A549 (cell line): Measurements from ENCODE around the gene SDR39U1. TPM values are rescaled to one million over a fixed set of nuclear protein-coding genes. Genes with fewer than 3 reads are reported as not detected.
A peak's percentile ranks its signal among the peaks of the same experiment; 100 is the strongest.

Experiments
- ATAC-seq, 2 experiments: fragments of 200-7000 bp in 1 of 2; fragments of >200 bp in 1 of 2; cut with Nextera tagmentation in 1 of 2; cut with Tn5 transposase in 1 of 2; 3 replicates each; pipeline versions ENCODE4 v1.8.0 to v1.9.1; 2018 to 2020; ENCODE audit warnings: mild to moderate bottlenecking in 1 of 2, moderate library complexity in 1 of 2
- CTCF ChIA-PET: fragments of 300-600 bp; sonication (Branson Sonifier 250); formaldehyde crosslinking; extraction: SDS; loops from one replicate; lab custom pipeline; 2021; ENCODE audit warnings: antibody characterized with exemption, inconsistent platforms; lab: Yijun Ruan, JAX
- POLR2A ChIA-PET: fragments of 350-600 bp; formaldehyde crosslinking; extraction: SDS; loops from one replicate; lab custom pipeline; 2021; ENCODE audit warnings: antibody characterized with exemption, inconsistent platforms; lab: Yijun Ruan, JAX
- DNase-seq, 2 experiments: peaks; one replicate each; pipeline versions ENCODE4 v3.0.0 to v3.0.0-alpha.2; 2011 to 2016; ENCODE audit warnings: low read depth in 1 of 2, low spot score in 1 of 2
- FAIRE-seq: peaks from 2 replicates; lab custom pipeline; 2011; peaks lifted over from hg19 to GRCh38; lab: Jason Lieb, UNC
- H3K27ac ChIP-seq, 2 experiments: fragments of >200 bp; sonication (Bioruptor Twin); formaldehyde crosslinking; 3 replicates each; pipeline ENCODE4 v1.5.1; 2016 to 2017
- H3K4me1 ChIP-seq: fragments of >200 bp; sonication (Bioruptor Twin); formaldehyde crosslinking; 3 replicates; pipeline ENCODE4 v1.6.1; 2016
- H3K4me2 ChIP-seq: fragments of >200 bp; sonication (Bioruptor Twin); formaldehyde crosslinking; 3 replicates; pipeline ENCODE4 v1.6.1; 2016
- H3K4me3 ChIP-seq: fragments of >200 bp; sonication (Bioruptor Twin); formaldehyde crosslinking; 3 replicates; pipeline ENCODE4 v1.5.1; 2016
- H3K9me3 ChIP-seq: fragments of >200 bp; sonication (Bioruptor Twin); formaldehyde crosslinking; 3 replicates; pipeline ENCODE4 v1.6.1; 2016
- CHD4 ChIP-seq: fragments of 200-600 bp; sonication (generic); IDR thresholded peaks from 2 replicates; pipeline ENCODE4 v1.6.1; 2016; ENCODE audit warnings: antibody characterized with exemption, mild to moderate bottlenecking, borderline replicate concordance
- EHF ChIP-seq: fragments of 250-450 bp; sonication (Bioruptor Pico); IDR thresholded peaks from 2 replicates; pipeline ENCODE4 v1.5.0; 2020; ENCODE audit warnings: mild to moderate bottlenecking
- EP300 ChIP-seq, 2 experiments: fragments of >200 bp; sonication (Bioruptor Twin); formaldehyde crosslinking; IDR thresholded peaks; 2 replicates in 1 of 2; 3 replicates in 1 of 2; pipeline ENCODE4 v1.6.1; 2016 to 2017
- GATA3 ChIP-seq: IDR thresholded peaks from 2 replicates; pipeline ENCODE4 v1.6.1; 2012; ENCODE audit warnings: borderline replicate concordance
- HOXA7 ChIP-seq: fragments of 250-450 bp; sonication (Bioruptor Pico); IDR thresholded peaks from 2 replicates; pipeline ENCODE4 v1.5.0; 2020; ENCODE audit warnings: mild to moderate bottlenecking, moderate library complexity
- JUN ChIP-seq, 2 experiments: fragments of >200 bp; sonication (Bioruptor Twin); formaldehyde crosslinking; IDR thresholded peaks; 2 replicates in 1 of 2; 3 replicates in 1 of 2; pipeline ENCODE4 v1.6.1; 2016 to 2017
- JUNB ChIP-seq: fragments of >200 bp; sonication (Bioruptor Twin); formaldehyde crosslinking; IDR thresholded peaks from 2 replicates; pipeline ENCODE4 v1.6.1; 2016
- KDM5A ChIP-seq: fragments of 200-600 bp; sonication (generic); IDR thresholded peaks from 2 replicates; pipeline ENCODE4 v1.6.1; 2016; ENCODE audit warnings: antibody characterized with exemption, mild to moderate bottlenecking
- MAFK ChIP-seq: fragments of 450-650 bp; IDR thresholded peaks from 2 replicates; pipeline ENCODE4 v1.6.1; 2014; ENCODE audit not compliant: partially characterized antibody
- MYC ChIP-seq: IDR thresholded peaks from 2 replicates; pipeline ENCODE4 v1.6.1; 2012; ENCODE audit warnings: mild to moderate bottlenecking, inconsistent platforms, low read length, improper control_type of control experiment, borderline replicate concordance
- NFE2L2 ChIP-seq: fragments of 150-350 bp; conservative IDR thresholded peaks from 2 replicates; pipeline ENCODE4 v1.6.1; 2014; ENCODE audit warnings: low read length
- POLR2A ChIP-seq: IDR thresholded peaks from 2 replicates; pipeline ENCODE4 v1.6.1; 2012; ENCODE audit warnings: mild to moderate bottlenecking, low read length
- POLR2AphosphoS2 ChIP-seq: conservative IDR thresholded peaks from 2 replicates; pipeline ENCODE4 v1.6.1; 2012; ENCODE audit warnings: low read length, improper control_type of control experiment, inconsistent platforms
- RAD21 ChIP-seq, 2 experiments: fragments of >200 bp in 1 of 2; sonication (Bioruptor Twin) in 1 of 2; formaldehyde crosslinking in 1 of 2; IDR thresholded peaks in 1 of 2; conservative IDR thresholded peaks in 1 of 2; 2 replicates in 1 of 2; 3 replicates in 1 of 2; pipeline ENCODE4 v1.6.1; 2012 to 2018; ENCODE audit warnings: inconsistent platforms in 1 of 2
- RARB ChIP-seq: fragments of 250-450 bp; sonication (Bioruptor Pico); IDR thresholded peaks from 2 replicates; pipeline ENCODE4 v1.8.0; 2021; ENCODE audit warnings: mild to moderate bottlenecking, moderate library complexity
- RCOR1 ChIP-seq: fragments of 150-350 bp; IDR thresholded peaks from 2 replicates; pipeline ENCODE4 v1.6.1; 2014; ENCODE audit warnings: antibody characterized with exemption, low read length, low read depth
- RNF2 ChIP-seq: fragments of 200-600 bp; sonication (generic); IDR thresholded peaks from 2 replicates; pipeline ENCODE4 v1.6.1; 2016; ENCODE audit warnings: low read depth, mild to moderate bottlenecking, antibody characterized with exemption, moderate library complexity, borderline replicate concordance
- TP53 ChIP-seq: fragments of 250-450 bp; sonication (Bioruptor Pico); IDR thresholded peaks from 2 replicates; pipeline ENCODE4 v1.5.0; 2021; ENCODE audit warnings: mild to moderate bottlenecking, moderate library complexity
- ZFP36 ChIP-seq: fragments of 450-650 bp; IDR thresholded peaks from 2 replicates; pipeline ENCODE4 v1.6.1; 2014; ENCODE audit warnings: borderline replicate concordance; ENCODE audit not compliant: partially characterized antibody
- ZNF302 ChIP-seq: fragments of 250-450 bp; sonication (Bioruptor Pico); IDR thresholded peaks from 2 replicates; pipeline ENCODE4 v1.9.0; 2021; ENCODE audit warnings: inconsistent platforms, mild to moderate bottlenecking, moderate library complexity
- WGBS: methylation state at CpG from one replicate; pipeline ENCODE4 v1.1.6; 2017; ENCODE audit errors: missing lambda C conversion rate; 5-methylcytosine and 5-hydroxymethylcytosine counted together
- polyA plus RNA-seq, 4 experiments: library from polyadenylated mRNA; depleted of rRNA in 3 of 4; stranded (reverse); fragments of >200 nt; fragmentation: RNase III in 1 of 4; extraction: RNeasy Plus Mini Kit Qiagen cat#74134 plus additional on column Dnase treatment in 1 of 4; gene quantifications; 2 replicates in 3 of 4; 3 replicates in 1 of 4; pipeline ENCODE4 v1.2.3, GENCODE V29; 2011 to 2017
- TF ChIP-seq, protein P1 (sequence below): fragments of 150-350 bp; IDR thresholded peaks from 2 replicates; pipeline ENCODE4 v1.6.1; 2014; ENCODE audit warnings: low read depth, mild to moderate bottlenecking, low read length
- TF ChIP-seq, protein P2 (sequence below): IDR thresholded peaks from 2 replicates; pipeline ENCODE4 v1.6.1; 2012; ENCODE audit warnings: low read depth, borderline replicate concordance
- TF ChIP-seq, protein P3 (sequence below): fragments of 250-450 bp; sonication (Bioruptor Pico); IDR thresholded peaks from 2 replicates; pipeline ENCODE4 v1.5.0; 2021; ENCODE audit warnings: mild to moderate bottlenecking, moderate library complexity, borderline replicate concordance

SDR39U1 gene
- polyA plus RNA-seq, 2 of the 4 experiments (the other 2 are of a cell fraction) = 57.3 to 61.1 TPM

DNA sequence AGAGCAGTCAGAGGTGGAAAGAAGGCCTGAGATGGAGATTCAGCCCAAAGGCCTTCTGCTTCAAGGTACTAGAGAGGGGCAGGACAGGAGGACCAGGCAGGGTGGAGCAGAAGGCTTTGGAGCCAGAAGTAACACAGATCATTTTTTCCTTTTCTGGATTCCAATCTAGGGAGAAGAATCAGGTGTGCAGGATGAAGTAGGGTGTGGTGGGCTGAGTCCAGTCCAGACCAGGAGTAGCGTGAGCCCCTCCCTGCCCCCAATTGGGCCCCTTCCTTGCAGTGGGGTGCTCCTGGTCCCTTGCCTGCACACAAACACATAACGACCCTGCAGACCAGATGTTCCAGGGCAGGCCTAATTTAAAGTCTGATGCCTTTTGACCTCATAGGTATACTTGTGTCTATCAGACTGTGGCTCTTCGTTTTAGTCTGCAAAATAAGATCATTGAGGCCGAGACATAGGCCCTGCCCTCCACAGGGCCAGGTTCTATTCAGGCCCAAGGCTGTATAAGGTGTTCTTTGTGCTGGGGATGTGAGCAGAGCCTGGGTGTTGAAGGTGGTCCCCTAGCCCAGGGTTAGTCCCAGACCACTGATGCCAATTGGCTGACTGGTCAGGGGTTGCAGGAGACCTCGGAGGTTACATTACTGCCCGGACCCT, 44.8 kb downstream of the SDR39U1 start (continued):
- no peak for TF ChIP-seq POLR2A
- TF ChIP-seq GATA3 = no peak
- no peak for TF ChIP-seq RCOR1
- no peak for TF ChIP-seq POLR2AphosphoS2
- no peak for TF ChIP-seq MYC
- TF ChIP-seq, protein P1, sequence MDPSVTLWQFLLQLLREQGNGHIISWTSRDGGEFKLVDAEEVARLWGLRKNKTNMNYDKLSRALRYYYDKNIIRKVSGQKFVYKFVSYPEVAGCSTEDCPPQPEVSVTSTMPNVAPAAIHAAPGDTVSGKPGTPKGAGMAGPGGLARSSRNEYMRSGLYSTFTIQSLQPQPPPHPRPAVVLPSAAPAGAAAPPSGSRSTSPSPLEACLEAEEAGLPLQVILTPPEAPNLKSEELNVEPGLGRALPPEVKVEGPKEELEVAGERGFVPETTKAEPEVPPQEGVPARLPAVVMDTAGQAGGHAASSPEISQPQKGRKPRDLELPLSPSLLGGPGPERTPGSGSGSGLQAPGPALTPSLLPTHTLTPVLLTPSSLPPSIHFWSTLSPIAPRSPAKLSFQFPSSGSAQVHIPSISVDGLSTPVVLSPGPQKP = no peak
- TF ChIP-seq, protein P2, sequence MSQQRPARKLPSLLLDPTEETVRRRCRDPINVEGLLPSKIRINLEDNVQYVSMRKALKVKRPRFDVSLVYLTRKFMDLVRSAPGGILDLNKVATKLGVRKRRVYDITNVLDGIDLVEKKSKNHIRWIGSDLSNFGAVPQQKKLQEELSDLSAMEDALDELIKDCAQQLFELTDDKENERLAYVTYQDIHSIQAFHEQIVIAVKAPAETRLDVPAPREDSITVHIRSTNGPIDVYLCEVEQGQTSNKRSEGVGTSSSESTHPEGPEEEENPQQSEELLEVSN = no peak
- TF ChIP-seq RNF2 = no peak
- TF ChIP-seq EHF = no peak
- TF ChIP-seq HOXA7 (CRISPR knock-in tag) = no peak
- no peak for TF ChIP-seq RAD21 (conservative IDR thresholded peaks at IDR 0.05 in 1 of 2, IDR thresholded peaks at IDR 0.05 in 1 of 2)

DNA sequence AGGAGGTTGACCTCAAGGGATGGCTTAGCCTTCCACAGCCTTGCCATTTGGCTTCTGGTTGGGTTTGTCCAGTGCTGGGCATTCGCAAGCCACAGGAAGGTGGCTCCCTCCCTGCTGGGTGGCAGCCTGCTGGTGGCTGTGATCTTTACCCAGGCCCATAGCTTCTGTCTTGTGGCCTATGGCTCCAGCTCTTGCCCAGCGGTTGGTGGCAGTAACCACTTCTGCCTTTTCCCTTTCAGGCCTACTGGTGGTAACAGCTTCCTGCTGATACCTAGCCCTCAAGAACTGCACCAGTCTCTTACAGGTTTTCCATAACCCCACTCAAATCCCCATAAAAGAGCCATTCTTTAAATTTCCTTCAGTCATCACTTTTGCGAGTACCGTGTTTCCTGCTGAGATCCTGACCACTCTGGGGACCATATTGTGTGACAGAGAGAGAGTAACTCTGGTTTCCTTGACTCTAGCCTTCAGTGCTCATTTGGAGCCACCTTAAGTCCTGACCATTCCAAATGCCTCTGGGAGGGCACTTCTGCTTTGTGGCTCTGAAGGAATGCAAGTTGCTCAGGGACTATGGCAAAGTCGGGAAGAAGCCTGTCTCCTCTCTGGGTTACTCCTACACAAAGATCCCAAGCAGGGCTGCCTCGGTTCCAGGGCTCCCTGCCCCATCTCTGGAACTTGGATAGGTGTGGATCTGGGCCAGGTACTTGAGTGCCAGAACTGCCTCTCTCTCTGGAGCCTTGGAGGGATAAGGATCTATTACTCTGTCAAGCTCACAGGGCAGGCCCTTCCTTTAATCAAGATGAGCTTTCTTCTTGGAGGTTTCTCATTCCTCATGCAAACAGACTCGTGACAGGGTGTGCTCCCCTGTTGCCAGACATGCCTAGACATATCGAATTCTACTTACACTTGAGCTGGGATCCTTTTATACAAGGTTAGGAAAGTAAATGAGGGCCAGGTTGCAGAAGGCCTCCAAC, 46.7 kb downstream of the SDR39U1 start:
- Histone ChIP-seq H3K4me1 (peaks cover 23% of the 10 kb centered on the region), H3K4me2 (no peak overlapping the region), H3K4me3 (no peak overlapping the region), H3K27ac (no peak overlapping the region), H3K9me3 (no peaks in the 10 kb centered on the region)
- POLR2A ChIA-PET = interaction anchor here (1.7 kb wide), 1 partner anchor 34 kb away, joined by 4 read pairs; the partner anchor contains the start of gene KHNYN
- WGBS = 69% methylated on average over 8 of the region's 8 CpGs
- ATAC-seq = no peak
- no peak for TF ChIP-seq HOXA7 (CRISPR knock-in tag)
- peak; percentile 71 for TF ChIP-seq MAFK
- TF ChIP-seq, all 56 proteins: peak for 1
- CTCF ChIA-PET = interaction anchor here (1.1 to 2.3 kb wide), 7 partner anchors 14 to 75 kb away, joined by 3 to 11 read pairs (median 4); no protein-coding TSS in a partner anchor
- DNase-seq = no peak
- no peak for FAIRE-seq

DNA sequence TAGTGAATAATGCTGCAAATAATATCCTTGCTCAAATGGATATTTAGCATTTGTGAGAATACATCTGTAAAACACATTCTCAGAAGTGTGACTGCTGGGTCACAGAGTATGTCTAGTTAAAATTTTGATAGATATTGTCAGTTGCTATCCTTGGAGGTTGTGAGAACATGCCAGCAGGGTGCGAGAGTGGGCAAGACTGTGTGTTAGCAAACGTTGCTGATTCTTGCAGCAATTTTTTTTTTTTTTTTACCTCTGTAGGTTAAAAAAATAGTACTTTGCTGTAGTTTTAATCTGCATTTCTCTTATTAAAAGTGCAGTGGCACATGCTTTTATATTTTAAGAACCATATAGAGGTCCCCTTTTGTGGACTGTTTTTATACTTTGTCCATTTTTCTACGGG, 48.3 kb downstream of the SDR39U1 start:
- CTCF ChIA-PET = interaction anchor here (1.1 to 1.2 kb wide), 2 partner anchors 38 to 61 kb away, joined by 4 to 6 read pairs; no protein-coding TSS in a partner anchor
- no peak for ATAC-seq
- TF ChIP-seq CHD4 = no peak
- no peak for TF ChIP-seq KDM5A
- TF ChIP-seq JUNB = no peak
- no peak for TF ChIP-seq ZNF302 (CRISPR knock-in tag)
- TF ChIP-seq POLR2AphosphoS2 = no peak
- TF ChIP-seq, protein P3, sequence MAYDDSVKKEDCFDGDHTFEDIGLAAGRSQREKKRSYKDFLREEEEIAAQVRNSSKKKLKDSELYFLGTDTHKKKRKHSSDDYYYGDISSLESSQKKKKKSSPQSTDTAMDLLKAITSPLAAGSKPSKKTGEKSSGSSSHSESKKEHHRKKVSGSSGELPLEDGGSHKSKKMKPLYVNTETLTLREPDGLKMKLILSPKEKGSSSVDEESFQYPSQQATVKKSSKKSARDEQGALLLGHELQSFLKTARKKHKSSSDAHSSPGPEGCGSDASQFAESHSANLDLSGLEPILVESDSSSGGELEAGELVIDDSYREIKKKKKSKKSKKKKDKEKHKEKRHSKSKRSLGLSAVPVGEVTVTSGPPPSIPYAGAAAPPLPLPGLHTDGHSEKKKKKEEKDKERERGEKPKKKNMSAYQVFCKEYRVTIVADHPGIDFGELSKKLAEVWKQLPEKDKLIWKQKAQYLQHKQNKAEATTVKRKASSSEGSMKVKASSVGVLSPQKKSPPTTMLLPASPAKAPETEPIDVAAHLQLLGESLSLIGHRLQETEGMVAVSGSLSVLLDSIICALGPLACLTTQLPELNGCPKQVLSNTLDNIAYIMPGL (CRISPR knock-in tag) = no peak
- TF ChIP-seq, protein P2 = no peak
- no peak for TF ChIP-seq ZFP36
- TF ChIP-seq, protein P1 = no peak
- TF ChIP-seq JUN (IDR thresholded peaks at IDR 0.05) = no peak
- no peak for TF ChIP-seq RARB (CRISPR knock-in tag)
- no peak for TF ChIP-seq NFE2L2
- no peak for TF ChIP-seq MAFK
- TF ChIP-seq RCOR1 = no peak
- no peak for TF ChIP-seq TP53 (CRISPR knock-in tag)
- TF ChIP-seq EP300 (IDR thresholded peaks at IDR 0.05) = no peak
- TF ChIP-seq, all 56 proteins: peak for 0
- Histone ChIP-seq H3K27ac (no peak overlapping the region), H3K4me3 (no peak overlapping the region), H3K4me2 (no peak overlapping the region), H3K4me1 (peaks cover 23% of the 10 kb centered on the region), H3K9me3 (no peaks in the 10 kb centered on the region)
- WGBS = 41% methylated on average over 3 of the region's 3 CpGs
- POLR2A ChIA-PET = no interaction called here
- DNase-seq = peak in 1 of 2 experiments; percentile 14
- no peak for FAIRE-seq
